ENCODE data around the gene SIGMAR1. TPM values are rescaled to one million over a fixed set of nuclear protein-coding genes. Genes with fewer than 3 reads are reported as not detected.

The SIGMAR1 gene
- total RNA-seq, 1 donor from 2014 or later = 73.2 TPM

DNA sequence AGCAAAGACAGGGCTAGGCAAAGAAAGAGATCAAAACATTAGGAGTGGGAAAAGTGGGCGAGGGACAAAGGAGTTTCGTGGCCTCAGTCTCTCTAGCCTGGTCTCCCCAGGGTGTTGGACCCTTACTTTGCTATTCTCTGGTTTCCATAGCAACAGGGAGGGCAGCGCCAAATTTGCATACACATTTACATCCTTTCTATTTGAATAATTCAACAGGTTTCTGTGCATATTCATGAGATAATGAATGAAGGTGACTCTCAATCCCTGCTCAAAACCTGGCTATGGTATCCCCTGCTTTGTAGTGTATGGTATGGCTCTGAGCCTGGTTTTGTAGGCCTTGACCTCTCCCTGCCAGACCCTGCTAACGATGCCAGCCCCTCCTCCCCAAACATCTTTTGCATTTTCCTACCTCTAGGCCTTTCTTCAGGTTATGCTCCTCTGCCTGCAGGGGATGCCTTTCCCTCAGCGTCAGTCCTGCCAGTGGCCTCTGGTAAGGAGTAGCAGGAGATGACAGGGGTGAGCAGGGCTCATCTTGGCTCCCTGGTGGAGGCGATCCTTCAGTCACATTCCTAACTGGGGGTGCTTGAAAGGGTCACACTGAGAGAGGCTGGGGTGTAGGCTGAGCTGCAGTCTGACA lies 35.5 kb downstream of the SIGMAR1 start:
- Histone ChIP-seq H3K27ac (ENCODE audit: low read depth, low read length) (no peak overlapping the region), H3K4me1 (ENCODE audit: insufficient read depth, low read length) (no peaks in the 10 kb centered on the region), H4K20me1 (ENCODE audit: insufficient read depth, low read length) (peaks cover 5% of the 10 kb centered on the region), H3K9ac (ENCODE audit: low read length) (peak overlapping the region; percentile 23), H2AFZ (ENCODE audit: low read depth, low read length) (no peak overlapping the region), H3K36me3 (ENCODE audit: insufficient read depth, low read length) (no peaks in the 10 kb centered on the region), H3K4me2 (ENCODE audit: low read length) (no peak overlapping the region), H3K27me3 (ENCODE audit: insufficient read depth, low read length) (peaks cover 27% of the 10 kb centered on the region), H3K9me3 (ENCODE audit: insufficient read depth, low read depth, low read length) (no peaks in the 10 kb centered on the region), H3K79me2 (ENCODE audit: insufficient read depth, low read length) (no peaks in the 10 kb centered on the region), H3K4me3 (ENCODE audit: insufficient read depth, low read depth, low read length) (no peak overlapping the region)
- H3K36me3 Mint-ChIP-seq (ENCODE audit: low read depth, unreplicated experiment) = no peaks in the 10 kb centered on the region
- H3K27me3 Mint-ChIP-seq (ENCODE audit: low read depth, unreplicated experiment) = peaks cover 38% of the 10 kb centered on the region
- peaks cover 3% of the 10 kb centered on the region for H3K4me1 Mint-ChIP-seq (ENCODE audit: low read depth, unreplicated experiment)
- H3K4me3 Mint-ChIP-seq (ENCODE audit: unreplicated experiment) = no peak overlapping the region
- H3K9me3 Mint-ChIP-seq (ENCODE audit: unreplicated experiment) = no peaks in the 10 kb centered on the region
- H3K27ac Mint-ChIP-seq (ENCODE audit: unreplicated experiment) = no peak overlapping the region
- DNase-seq (ENCODE audit: low read depth) = no peak
- no peak for FAIRE-seq
- TF ChIP-seq, protein P1, sequence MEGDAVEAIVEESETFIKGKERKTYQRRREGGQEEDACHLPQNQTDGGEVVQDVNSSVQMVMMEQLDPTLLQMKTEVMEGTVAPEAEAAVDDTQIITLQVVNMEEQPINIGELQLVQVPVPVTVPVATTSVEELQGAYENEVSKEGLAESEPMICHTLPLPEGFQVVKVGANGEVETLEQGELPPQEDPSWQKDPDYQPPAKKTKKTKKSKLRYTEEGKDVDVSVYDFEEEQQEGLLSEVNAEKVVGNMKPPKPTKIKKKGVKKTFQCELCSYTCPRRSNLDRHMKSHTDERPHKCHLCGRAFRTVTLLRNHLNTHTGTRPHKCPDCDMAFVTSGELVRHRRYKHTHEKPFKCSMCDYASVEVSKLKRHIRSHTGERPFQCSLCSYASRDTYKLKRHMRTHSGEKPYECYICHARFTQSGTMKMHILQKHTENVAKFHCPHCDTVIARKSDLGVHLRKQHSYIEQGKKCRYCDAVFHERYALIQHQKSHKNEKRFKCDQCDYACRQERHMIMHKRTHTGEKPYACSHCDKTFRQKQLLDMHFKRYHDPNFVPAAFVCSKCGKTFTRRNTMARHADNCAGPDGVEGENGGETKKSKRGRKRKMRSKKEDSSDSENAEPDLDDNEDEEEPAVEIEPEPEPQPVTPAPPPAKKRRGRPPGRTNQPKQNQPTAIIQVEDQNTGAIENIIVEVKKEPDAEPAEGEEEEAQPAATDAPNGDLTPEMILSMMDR (IDR thresholded peaks at IDR 0.05; ENCODE audit: insufficient read depth, low read depth, low read length) = no peak
- no peak for TF ChIP-seq EZH2 (IDR thresholded peaks at IDR 0.05; ENCODE audit: insufficient read depth, low read length)

DNA sequence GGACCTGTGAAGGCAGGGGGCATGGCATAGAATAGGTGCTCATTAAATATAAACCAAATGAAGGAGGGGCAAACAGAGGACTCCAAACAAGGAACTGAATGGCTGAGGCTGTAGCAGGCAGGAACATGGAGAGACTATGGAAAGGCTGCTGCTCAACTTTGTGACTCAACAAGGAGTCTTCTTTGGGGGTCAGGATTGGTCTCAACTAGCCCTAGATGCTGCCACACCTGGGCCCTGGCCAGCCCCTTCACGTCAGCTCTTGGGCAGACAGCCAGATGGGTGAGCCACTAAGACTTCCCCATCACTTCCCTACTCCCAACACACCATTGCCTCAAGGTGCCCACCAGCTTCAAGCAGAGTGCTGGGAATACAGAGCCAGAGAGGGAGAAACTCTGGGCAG lies 36.7 kb downstream of the SIGMAR1 start:
- H3K79me2 ChIP-seq (ENCODE audit: insufficient read depth, low read length) = no peaks in the 10 kb centered on the region
- no peak for FAIRE-seq
- no peaks in the 10 kb centered on the region for H3K36me3 ChIP-seq (ENCODE audit: insufficient read depth, low read length)
- TF ChIP-seq EZH2 (IDR thresholded peaks at IDR 0.05; ENCODE audit: insufficient read depth, low read length) = no peak
- TF ChIP-seq, protein P1 (IDR thresholded peaks at IDR 0.05; ENCODE audit: insufficient read depth, low read depth, low read length) = no peak
- no peaks in the 10 kb centered on the region for H3K36me3 Mint-ChIP-seq (ENCODE audit: low read depth, unreplicated experiment)
- H2AFZ ChIP-seq (ENCODE audit: low read depth, low read length) = no peak overlapping the region
- no peak overlapping the region for H3K9ac ChIP-seq (ENCODE audit: low read length)
- peaks cover 5% of the 10 kb centered on the region for H4K20me1 ChIP-seq (ENCODE audit: insufficient read depth, low read length)
- H3K4me3 Mint-ChIP-seq (ENCODE audit: unreplicated experiment) = no peak overlapping the region
- no peak overlapping the region for H3K27ac Mint-ChIP-seq (ENCODE audit: unreplicated experiment)
- DNase-seq (ENCODE audit: low read depth) = no peak
- peaks cover 3% of the 10 kb centered on the region for H3K4me1 Mint-ChIP-seq (ENCODE audit: low read depth, unreplicated experiment)
- H3K9me3 ChIP-seq (ENCODE audit: insufficient read depth, low read depth, low read length) = no peaks in the 10 kb centered on the region
- peaks cover 47% of the 10 kb centered on the region for H3K27me3 Mint-ChIP-seq (ENCODE audit: low read depth, unreplicated experiment)
- no peaks in the 10 kb centered on the region for H3K4me1 ChIP-seq (ENCODE audit: insufficient read depth, low read length)
- no peak overlapping the region for H3K4me2 ChIP-seq (ENCODE audit: low read length)
- H3K27me3 ChIP-seq (ENCODE audit: insufficient read depth, low read length) = peaks cover 33% of the 10 kb centered on the region
- no peak overlapping the region for H3K4me3 ChIP-seq (ENCODE audit: insufficient read depth, low read depth, low read length)
- H3K27ac ChIP-seq (ENCODE audit: low read depth, low read length) = no peak overlapping the region
- H3K9me3 Mint-ChIP-seq (ENCODE audit: unreplicated experiment) = no peaks in the 10 kb centered on the region

- H2AFZ ChIP-seq (ENCODE audit: low read depth, low read length) = no peak overlapping the region
- no peak overlapping the region for H3K4me2 ChIP-seq (ENCODE audit: low read length)
- peaks cover 3% of the 10 kb centered on the region for H3K4me1 Mint-ChIP-seq (ENCODE audit: low read depth, unreplicated experiment)
- FAIRE-seq (no peak), DNase-seq (ENCODE audit: low read depth) (no peak)
- H3K27ac Mint-ChIP-seq (ENCODE audit: unreplicated experiment) = no peak overlapping the region
- H3K27me3 Mint-ChIP-seq (ENCODE audit: low read depth, unreplicated experiment) = peaks cover 55% of the 10 kb centered on the region
- no peak overlapping the region for H3K4me3 Mint-ChIP-seq (ENCODE audit: unreplicated experiment)
- no peaks in the 10 kb centered on the region for H3K36me3 ChIP-seq (ENCODE audit: insufficient read depth, low read length)
- no peaks in the 10 kb centered on the region for H3K9me3 ChIP-seq (ENCODE audit: insufficient read depth, low read depth, low read length)
- no peaks in the 10 kb centered on the region for H3K79me2 ChIP-seq (ENCODE audit: insufficient read depth, low read length)
- H3K9ac ChIP-seq (ENCODE audit: low read length) = no peak overlapping the region
- no peak overlapping the region for H3K4me3 ChIP-seq (ENCODE audit: insufficient read depth, low read depth, low read length)
- H3K4me1 ChIP-seq (ENCODE audit: insufficient read depth, low read length) = no peaks in the 10 kb centered on the region
- H3K36me3 Mint-ChIP-seq (ENCODE audit: low read depth, unreplicated experiment) = no peaks in the 10 kb centered on the region
- no peaks in the 10 kb centered on the region for H3K9me3 Mint-ChIP-seq (ENCODE audit: unreplicated experiment)
- H3K27me3 ChIP-seq (ENCODE audit: insufficient read depth, low read length) = peaks cover 34% of the 10 kb centered on the region
- H4K20me1 ChIP-seq (ENCODE audit: insufficient read depth, low read length) = peaks cover 5% of the 10 kb centered on the region
- TF ChIP-seq, protein P1 (IDR thresholded peaks at IDR 0.05; ENCODE audit: insufficient read depth, low read depth, low read length) = no peak
- TF ChIP-seq EZH2 (IDR thresholded peaks at IDR 0.05; ENCODE audit: insufficient read depth, low read length) = no peak
- H3K27ac ChIP-seq (ENCODE audit: low read depth, low read length) = no peak overlapping the region
These were observed 38.0 kb downstream of the SIGMAR1 start for GRCh38 chr9:34599546-34599945.

Data from astrocyte (in vitro differentiated cells and primary cell).